Neural progenitor cell (in vitro differentiated cells): Measurements from ENCODE around the gene RALY. TPM values are rescaled to one million over a fixed set of nuclear protein-coding genes. Genes with fewer than 3 reads are reported as not detected.

ENCODE experiments used
- DNase-seq: peaks from one replicate; pipeline ENCODE4 v3.0.0-alpha.2; 2016; ENCODE audit warnings: low spot score
- H2AFZ ChIP-seq: fragments of 200-600 bp; sonication (generic); replicated peaks from 2 replicates; pipeline ENCODE4 v1.6.1; 2016; ENCODE audit warnings: antibody characterized with exemption
- H3F3A ChIP-seq: fragments of 200-600 bp; sonication (generic); 2 replicates; pipeline ENCODE4 v1.6.1; 2016; ENCODE audit warnings: antibody characterized with exemption, low read depth
- H3K27ac ChIP-seq: fragments of 200-600 bp; sonication (generic); 2 replicates; pipeline ENCODE4 v1.5.1; 2016; ENCODE audit warnings: mild to moderate bottlenecking
- H3K27me3 ChIP-seq: fragments of 200-600 bp; sonication (generic); 2 replicates; pipeline ENCODE4 v1.6.1; 2016; ENCODE audit warnings: mild to moderate bottlenecking, moderate library complexity
- H3K36me3 ChIP-seq: fragments of 200-600 bp; sonication (generic); 2 replicates; pipeline ENCODE4 v1.5.1; 2016
- H3K4me1 ChIP-seq: fragments of 200-600 bp; sonication (generic); 2 replicates; pipeline ENCODE4 v1.6.1; 2016; ENCODE audit warnings: mixed run types
- H3K4me2 ChIP-seq: fragments of 200-600 bp; sonication (generic); 2 replicates; pipeline ENCODE4 v1.6.1; 2016
- H3K4me3 ChIP-seq: fragments of 200-600 bp; sonication (generic); 2 replicates; pipeline ENCODE4 v1.5.1; 2016
- H3K79me2 ChIP-seq: fragments of 200-600 bp; sonication (generic); 2 replicates; pipeline ENCODE4 v1.6.1; 2016; ENCODE audit warnings: low read depth
- H3K9ac ChIP-seq: fragments of 200-600 bp; sonication (generic); 2 replicates; pipeline ENCODE4 v1.6.1; 2016
- H3K9me3 ChIP-seq: fragments of 200-600 bp; sonication (generic); 2 replicates; pipeline ENCODE4 v1.5.1; 2016; ENCODE audit warnings: low read depth
- H4K20me1 ChIP-seq: fragments of 200-600 bp; sonication (generic); 2 replicates; pipeline ENCODE4 v1.6.1; 2016; ENCODE audit warnings: low read depth
- H3K27ac Mint-ChIP-seq: 3 replicates; pipeline ENCODE4 v1.8.0; 2021; ENCODE audit warnings: mixed read lengths
- H3K27me3 Mint-ChIP-seq: 2 replicates; pipeline ENCODE4 v1.8.0; 2022; ENCODE audit warnings: low read depth, mild to moderate bottlenecking, inconsistent platforms, moderate library complexity, mixed read lengths; ENCODE audit not compliant: insufficient read depth
- H3K36me3 Mint-ChIP-seq: 3 replicates; pipeline ENCODE4 v1.8.0; 2021; ENCODE audit warnings: mixed read lengths
- H3K4me1 Mint-ChIP-seq: 3 replicates; pipeline ENCODE4 v1.8.0; 2021; ENCODE audit warnings: mixed read lengths
- H3K4me3 Mint-ChIP-seq: 3 replicates; pipeline ENCODE4 v1.8.0; 2021; ENCODE audit warnings: mild to moderate bottlenecking, moderate library complexity, mixed read lengths
- H3K9me3 Mint-ChIP-seq: 3 replicates; pipeline ENCODE4 v1.8.0; 2020; ENCODE audit warnings: mixed read lengths
- CTCF ChIP-seq: fragments of 200-600 bp; sonication (generic); IDR thresholded peaks from 2 replicates; pipeline ENCODE4 v1.5.1; 2017; ENCODE audit warnings: antibody characterized with exemption, mild to moderate bottlenecking
- EZH2 ChIP-seq: fragments of 200-600 bp; sonication (generic); IDR thresholded peaks from 2 replicates; pipeline ENCODE4 v1.6.1; 2017; ENCODE audit warnings: antibody characterized with exemption, mild to moderate bottlenecking, moderate library complexity
- EZH2phosphoT487 ChIP-seq: fragments of 200-600 bp; sonication (generic); IDR thresholded peaks from 2 replicates; pipeline ENCODE4 v1.6.1; 2017; ENCODE audit warnings: antibody characterized with exemption
- total RNA-seq: library from RNA; depleted of rRNA; stranded (reverse); fragments of >200 nt; gene quantifications from 2 replicates; pipeline ENCODE4 v1.2.3, GENCODE V29; 2015; ENCODE audit warnings: low replicate concordance

RALY gene
- total RNA-seq, 1 donor from 2014 or later = 102 TPM

- Histone ChIP-seq H4K20me1 (peaks cover 14% of the 10 kb centered on the region), H3K27ac (no peak overlapping the region), H3K9me3 (no peaks in the 10 kb centered on the region), H3K27me3 (peaks cover 9% of the 10 kb centered on the region), H3K36me3 (no peaks in the 10 kb centered on the region), H3F3A (no peaks in the 10 kb centered on the region), H3K79me2 (peaks cover 17% of the 10 kb centered on the region), H3K4me2 (no peak overlapping the region), H3K4me3 (no peak overlapping the region), H3K9ac (no peak overlapping the region), H3K4me1 (peaks cover 6% of the 10 kb centered on the region), H2AFZ (no peak overlapping the region)
- peaks cover 3% of the 10 kb centered on the region for H3K36me3 Mint-ChIP-seq
- TF ChIP-seq EZH2phosphoT487 = no peak
- H3K4me3 Mint-ChIP-seq = no peak overlapping the region
- no peak overlapping the region for H3K27ac Mint-ChIP-seq
- H3K9me3 Mint-ChIP-seq = no peaks in the 10 kb centered on the region
- peaks cover 4% of the 10 kb centered on the region for H3K27me3 Mint-ChIP-seq
- no peak for DNase-seq
- H3K4me1 Mint-ChIP-seq = peaks cover 15% of the 10 kb centered on the region
These were observed 121.5 kb downstream of the RALY start for GRCh38 chr20:34115232-34115631.

- DNase-seq = no peak
- Histone ChIP-seq H3K9me3 (no peaks in the 10 kb centered on the region), H3K36me3 (no peaks in the 10 kb centered on the region), H2AFZ (no peak overlapping the region), H3F3A (no peaks in the 10 kb centered on the region), H3K4me3 (no peak overlapping the region), H4K20me1 (no peaks in the 10 kb centered on the region), H3K9ac (no peak overlapping the region), H3K27ac (no peak overlapping the region), H3K79me2 (no peaks in the 10 kb centered on the region), H3K27me3 (peaks cover 9% of the 10 kb centered on the region), H3K4me1 (no peaks in the 10 kb centered on the region), H3K4me2 (no peak overlapping the region)
- Mint-ChIP-seq H3K4me3 (no peak overlapping the region), H3K36me3 (no peaks in the 10 kb centered on the region), H3K9me3 (no peaks in the 10 kb centered on the region), H3K27me3 (peaks cover 2% of the 10 kb centered on the region), H3K4me1 (no peaks in the 10 kb centered on the region), H3K27ac (no peak overlapping the region)
- TF ChIP-seq CTCF (no peak), EZH2 (no peak), EZH2phosphoT487 (no peak)
These were observed 126.5 kb downstream of the RALY start for GRCh38 chr20:34120213-34120612.

GRCh38 chr20:34122274-34122980, 128.7 kb downstream of the RALY start:
- TF ChIP-seq EZH2 = no peak
- TF ChIP-seq EZH2phosphoT487 = no peak
- no peak for TF ChIP-seq CTCF
- H3K79me2 ChIP-seq = no peaks in the 10 kb centered on the region
- no peaks in the 10 kb centered on the region for H3F3A ChIP-seq
- Mint-ChIP-seq H3K9me3 (peaks cover 5% of the 10 kb centered on the region), H3K27me3 (peaks cover 6% of the 10 kb centered on the region), H3K4me1 (no peaks in the 10 kb centered on the region), H3K27ac (no peak overlapping the region), H3K4me3 (no peak overlapping the region), H3K36me3 (no peaks in the 10 kb centered on the region)
- H4K20me1 ChIP-seq = no peaks in the 10 kb centered on the region
- no peak for DNase-seq
- H3K36me3 ChIP-seq = no peaks in the 10 kb centered on the region
- no peak overlapping the region for H3K4me3 ChIP-seq
- no peak overlapping the region for H3K9ac ChIP-seq
- H2AFZ ChIP-seq = no peak overlapping the region
- H3K27me3 ChIP-seq = peaks cover 9% of the 10 kb centered on the region
- no peaks in the 10 kb centered on the region for H3K9me3 ChIP-seq
- no peaks in the 10 kb centered on the region for H3K4me1 ChIP-seq
- H3K4me2 ChIP-seq = no peak overlapping the region
- H3K27ac ChIP-seq = no peak overlapping the region

- Histone ChIP-seq H3F3A (no peaks in the 10 kb centered on the region), H3K79me2 (no peaks in the 10 kb centered on the region), H4K20me1 (no peaks in the 10 kb centered on the region), H3K27ac (no peak overlapping the region), H3K4me3 (no peak overlapping the region), H3K27me3 (peaks cover 9% of the 10 kb centered on the region), H3K4me2 (no peak overlapping the region), H3K4me1 (no peaks in the 10 kb centered on the region), H2AFZ (no peak overlapping the region), H3K9ac (no peak overlapping the region), H3K9me3 (no peaks in the 10 kb centered on the region), H3K36me3 (no peaks in the 10 kb centered on the region)
- TF ChIP-seq EZH2phosphoT487 = no peak
- no peak for TF ChIP-seq EZH2
- TF ChIP-seq CTCF = no peak
- no peaks in the 10 kb centered on the region for H3K4me1 Mint-ChIP-seq
- H3K27ac Mint-ChIP-seq = no peak overlapping the region
- peaks cover 6% of the 10 kb centered on the region for H3K27me3 Mint-ChIP-seq
- no peak overlapping the region for H3K4me3 Mint-ChIP-seq
- peaks cover 5% of the 10 kb centered on the region for H3K9me3 Mint-ChIP-seq
- H3K36me3 Mint-ChIP-seq = no peaks in the 10 kb centered on the region
- no peak for DNase-seq
These were observed 129.6 kb downstream of the RALY start for GRCh38 chr20:34123309-34123708.
